Choroid plexus epithelial cell (primary cell): ENCODE results near the gene COG2.
"Not testable (repeated sequence)": the region's sequence is repeated elsewhere in the genome, so short reads cannot be mapped to it uniquely, and the experiment has no call there.

Experiments used
- DNase-seq: peaks from one replicate; pipeline ENCODE4 v3.0.0-alpha.2; 2010; ENCODE audit warnings: low read depth
- H3K4me3 ChIP-seq: 2 replicates; pipeline ENCODE4 v1.5.1; 2011; ENCODE audit warnings: low read depth, mild to moderate bottlenecking, control low read depth, low read length, moderate library complexity
- TF ChIP-seq, protein P1 (sequence below): conservative IDR thresholded peaks from 2 replicates; pipeline ENCODE4 v1.5.1; 2011; ENCODE audit warnings: low read depth, mild to moderate bottlenecking, control low read depth, inconsistent platforms, low read length, moderate library complexity

COG2 gene

DNA sequence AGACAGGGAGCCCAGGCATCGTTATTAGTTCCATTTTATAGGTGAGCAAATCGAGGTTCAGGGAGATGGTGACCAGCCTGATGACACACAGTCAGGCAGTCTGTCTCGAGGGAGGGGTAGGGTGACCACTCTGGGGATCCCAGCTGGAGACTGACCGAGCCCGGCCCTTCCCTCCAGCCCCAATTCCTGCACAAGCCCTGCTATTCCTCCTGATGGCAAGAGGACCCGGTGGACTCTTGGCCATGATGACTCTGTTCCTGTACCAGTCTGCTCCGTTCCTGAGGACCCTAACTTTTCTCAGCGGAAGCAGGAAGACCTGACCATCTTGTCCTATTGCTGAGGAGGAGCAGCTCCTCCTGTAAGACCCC is 71.2 kb downstream of the COG2 start:
- no peak overlapping the region for H3K4me3 ChIP-seq
- no peak for DNase-seq
- TF ChIP-seq, protein P1, sequence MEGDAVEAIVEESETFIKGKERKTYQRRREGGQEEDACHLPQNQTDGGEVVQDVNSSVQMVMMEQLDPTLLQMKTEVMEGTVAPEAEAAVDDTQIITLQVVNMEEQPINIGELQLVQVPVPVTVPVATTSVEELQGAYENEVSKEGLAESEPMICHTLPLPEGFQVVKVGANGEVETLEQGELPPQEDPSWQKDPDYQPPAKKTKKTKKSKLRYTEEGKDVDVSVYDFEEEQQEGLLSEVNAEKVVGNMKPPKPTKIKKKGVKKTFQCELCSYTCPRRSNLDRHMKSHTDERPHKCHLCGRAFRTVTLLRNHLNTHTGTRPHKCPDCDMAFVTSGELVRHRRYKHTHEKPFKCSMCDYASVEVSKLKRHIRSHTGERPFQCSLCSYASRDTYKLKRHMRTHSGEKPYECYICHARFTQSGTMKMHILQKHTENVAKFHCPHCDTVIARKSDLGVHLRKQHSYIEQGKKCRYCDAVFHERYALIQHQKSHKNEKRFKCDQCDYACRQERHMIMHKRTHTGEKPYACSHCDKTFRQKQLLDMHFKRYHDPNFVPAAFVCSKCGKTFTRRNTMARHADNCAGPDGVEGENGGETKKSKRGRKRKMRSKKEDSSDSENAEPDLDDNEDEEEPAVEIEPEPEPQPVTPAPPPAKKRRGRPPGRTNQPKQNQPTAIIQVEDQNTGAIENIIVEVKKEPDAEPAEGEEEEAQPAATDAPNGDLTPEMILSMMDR, result no peak

DNA sequence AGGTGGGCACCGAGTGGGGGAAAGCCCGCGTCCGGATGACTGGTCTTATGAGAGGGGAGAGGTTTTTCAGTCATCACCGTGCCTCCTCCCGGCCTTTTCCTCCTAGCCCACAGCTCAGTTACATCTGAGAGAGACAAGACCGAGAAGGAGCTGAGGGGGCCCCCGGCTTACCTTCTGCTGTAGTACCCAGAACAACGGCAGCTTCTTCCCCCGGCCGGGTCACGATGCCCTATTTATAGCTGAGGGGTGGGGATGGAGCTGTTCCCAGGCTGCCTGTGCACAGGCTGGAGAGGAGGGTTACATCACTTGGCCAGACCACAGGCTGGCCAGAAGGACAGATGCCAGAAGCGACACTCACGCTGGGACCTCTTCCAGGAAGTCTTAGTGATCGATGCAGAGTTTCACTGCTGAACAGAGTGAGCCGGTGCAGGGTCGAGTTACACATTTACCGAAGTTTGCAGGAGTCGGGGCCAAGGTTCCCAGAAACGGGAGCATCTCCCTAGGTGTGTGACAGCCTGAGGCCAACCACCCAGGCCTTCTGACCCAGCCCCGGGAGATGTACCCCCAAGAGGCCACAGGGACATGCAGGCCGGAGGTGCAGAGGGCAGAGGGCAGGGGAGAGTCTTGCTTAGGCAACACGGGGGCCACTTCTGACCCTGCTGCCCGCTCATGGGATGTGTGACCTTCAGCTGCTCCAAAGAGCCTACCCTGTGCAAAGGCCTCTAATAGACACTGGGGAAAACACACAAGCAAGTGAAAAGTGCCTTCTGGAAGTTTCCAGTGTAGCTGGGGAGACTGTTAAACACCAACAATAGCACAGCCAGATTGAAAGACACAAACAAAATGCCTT is 71.9 kb downstream of the COG2 start, which contains the start of gene AGT:
Gene AGT, minus strand, starts transcription at position 208 of the 850 bp plus-strand sequence. CDS start 3,299 bp downstream, outside the sequence.
- DNase-seq, result peak; percentile 53
- TF ChIP-seq, protein P1, result no peak
- no peak within 1 kb of the TSS for H3K4me3 ChIP-seq

DNA sequence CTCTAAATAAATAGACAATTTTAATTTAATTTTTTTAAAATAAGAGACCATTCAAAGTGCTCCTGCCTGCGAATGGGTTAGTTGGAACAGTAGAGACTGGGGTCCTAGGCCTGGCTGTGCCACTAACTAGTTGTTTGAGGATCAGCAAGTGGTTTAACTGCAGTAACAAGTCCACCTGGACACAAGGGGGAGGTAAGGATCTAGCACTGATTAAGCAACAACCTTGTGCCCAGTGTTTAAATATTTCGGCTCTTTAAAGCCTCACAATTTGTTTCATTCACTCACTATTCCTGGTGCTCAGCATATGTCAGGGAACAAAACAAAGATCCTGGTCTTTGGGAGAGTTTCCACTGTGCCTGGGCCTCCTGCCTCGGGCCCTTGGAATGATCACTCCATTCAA is 73.2 kb downstream of the COG2 start:
- no peak overlapping the region for H3K4me3 ChIP-seq
- DNase-seq, result no peak
- TF ChIP-seq, protein P1, result no peak

DNA sequence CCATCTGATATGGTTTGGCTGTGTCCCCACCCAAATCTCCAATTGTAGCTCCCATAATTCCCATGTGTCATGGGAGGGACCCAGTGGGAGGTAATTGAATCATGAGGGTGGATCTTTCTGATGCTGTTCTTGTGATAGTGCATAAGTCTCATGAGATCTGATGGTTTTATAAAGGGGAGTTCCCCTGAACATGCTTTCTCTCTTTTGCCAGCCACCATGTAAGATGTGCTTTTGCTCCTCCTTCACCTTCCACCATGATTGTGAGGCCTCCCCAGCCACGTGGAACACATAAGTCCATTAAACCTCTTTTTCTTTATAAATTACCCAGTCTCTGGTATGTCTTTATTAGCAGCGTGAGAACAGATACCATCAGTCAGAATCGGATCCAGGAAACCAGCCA is 74.2 kb downstream of the COG2 start:
- DNase-seq, H3K4me3 ChIP-seq: not testable (repeated sequence)

DNA sequence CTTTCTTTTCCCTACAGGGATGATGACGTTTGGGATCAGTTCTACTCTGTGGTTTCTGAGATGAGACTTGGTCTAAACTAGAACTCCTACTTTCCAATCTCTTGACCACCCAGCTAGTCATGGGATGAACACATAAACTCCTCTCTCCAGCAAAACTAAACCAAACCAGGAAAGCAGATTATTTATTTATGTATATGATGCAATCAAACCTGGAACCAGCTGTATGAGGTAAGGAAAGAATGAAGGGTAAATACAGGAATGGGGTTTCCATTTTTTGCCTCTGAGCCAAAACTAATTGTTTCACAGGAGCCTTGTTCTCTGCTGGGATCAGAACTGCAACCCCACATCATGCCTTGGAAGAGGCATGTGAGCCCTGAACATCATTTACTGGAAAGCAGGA is 75.0 kb downstream of the COG2 start:
- TF ChIP-seq, protein P1, result no peak
- no peak for DNase-seq
- no peak overlapping the region for H3K4me3 ChIP-seq

DNA sequence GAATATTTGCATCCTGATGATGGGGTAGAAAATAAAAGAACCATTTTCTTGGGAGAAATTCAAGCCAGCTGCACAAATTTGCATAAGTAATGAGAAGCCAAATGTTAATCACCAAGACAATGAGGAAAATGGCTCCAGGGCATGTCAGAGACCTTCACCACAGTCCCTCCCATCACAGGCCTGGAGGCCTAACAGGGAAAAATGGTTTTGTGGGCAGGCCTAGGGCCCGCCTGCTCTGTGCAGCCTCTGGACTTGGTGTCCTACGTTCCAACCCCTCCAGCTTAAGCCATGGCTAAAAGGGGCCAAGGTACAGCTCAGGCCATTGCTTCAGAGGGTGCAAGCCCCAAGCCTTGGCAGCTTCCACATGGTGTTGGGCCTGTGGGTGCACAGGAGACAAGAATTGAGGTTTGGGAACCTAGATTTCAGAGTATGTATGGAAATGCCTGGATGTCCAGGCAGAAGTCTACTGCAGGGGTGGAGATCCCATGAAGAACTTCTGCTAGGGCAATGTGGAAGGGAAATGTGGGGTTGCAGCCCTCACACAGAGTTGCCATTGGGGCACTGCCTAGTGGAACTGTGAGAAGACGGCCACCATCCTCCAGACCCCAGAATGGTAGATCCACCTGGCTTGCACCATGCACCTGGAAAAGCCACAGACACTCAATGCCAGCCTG is 79.7 kb downstream of the COG2 start:
- H3K4me3 ChIP-seq, DNase-seq: not testable (repeated sequence)

DNA sequence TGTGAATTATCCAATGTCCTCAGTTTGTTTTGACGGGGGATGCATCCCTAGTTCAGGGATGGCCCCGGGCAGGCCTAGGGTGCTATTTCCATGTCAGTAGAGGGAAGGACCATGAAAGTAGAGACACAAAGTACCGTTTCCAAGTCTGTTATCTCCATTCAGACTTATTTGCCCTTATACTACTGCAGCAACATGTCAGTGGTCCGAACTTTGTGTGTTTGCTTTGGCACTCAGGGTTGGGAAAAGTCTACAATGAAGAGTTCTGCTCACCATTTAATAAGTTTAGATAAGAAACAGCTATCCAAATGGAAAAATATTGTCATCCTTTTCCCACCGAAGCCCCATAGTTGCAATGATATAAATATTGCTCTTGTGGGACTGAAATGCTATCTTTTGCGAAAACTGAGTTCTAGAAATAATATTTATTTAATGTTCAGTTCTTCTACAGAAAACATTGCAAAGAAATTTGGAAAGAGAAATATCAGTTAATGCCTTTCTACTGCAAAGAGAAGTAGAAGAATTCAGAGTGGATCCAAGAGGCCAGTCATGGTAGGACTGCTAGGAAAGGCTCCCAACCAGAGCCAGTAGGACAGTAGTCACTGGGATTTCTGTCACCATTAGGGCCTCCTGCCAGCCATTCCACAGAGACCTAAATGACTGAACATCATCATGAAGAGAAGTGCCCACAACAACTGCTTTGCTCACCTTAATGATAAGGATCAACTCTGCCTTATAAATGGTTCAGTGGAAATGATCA is 83.2 kb downstream of the COG2 start:
- TF ChIP-seq, protein P1, result no peak
- no peak overlapping the region for H3K4me3 ChIP-seq
- no peak for DNase-seq
